ENCODE measurements around the gene EFEMP2. TPM values are rescaled to one million over a fixed set of nuclear protein-coding genes. Genes with fewer than 3 reads are reported as not detected.

Gene EFEMP2
- polyA plus RNA-seq, 1 donor (not counting 4 experiments of a cell fraction or from before 2014, with no cell fraction given): 4.8 TPM

DNA sequence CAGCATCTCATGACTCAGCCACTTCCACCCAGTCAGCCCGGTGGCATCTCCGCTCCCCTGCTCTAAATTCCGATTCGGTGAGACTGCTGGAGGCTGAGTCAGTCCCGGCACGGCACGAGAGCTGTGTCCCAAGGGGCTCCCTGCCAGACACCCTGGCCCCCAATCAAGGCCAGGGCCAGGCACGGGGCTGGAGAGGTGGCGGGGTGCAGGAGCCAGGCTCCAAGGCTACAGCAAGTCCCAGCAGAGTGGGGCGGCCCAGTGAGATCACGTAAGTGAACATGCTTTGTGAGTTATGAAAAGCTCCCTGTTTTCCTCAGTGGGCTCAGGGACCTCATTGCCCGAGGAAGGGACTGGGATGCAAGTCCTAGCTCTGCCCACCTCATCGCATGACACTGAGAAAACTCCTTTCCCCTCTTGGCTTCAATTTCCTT is 43.2 kb upstream of the EFEMP2 start:
- FAIRE-seq: no peak
- H4K20me1 ChIP-seq (ENCODE audit: control insufficient read depth, extremely low read depth, insufficient read depth, low read length): no peaks in the 10 kb centered on the region
- peak; percentile 95 for DNase-seq (ENCODE audit: low read depth, low spot score)
- TF ChIP-seq EZH2 (IDR thresholded peaks at IDR 0.05; ENCODE audit: low read length): no peak
- TF ChIP-seq, protein P1, sequence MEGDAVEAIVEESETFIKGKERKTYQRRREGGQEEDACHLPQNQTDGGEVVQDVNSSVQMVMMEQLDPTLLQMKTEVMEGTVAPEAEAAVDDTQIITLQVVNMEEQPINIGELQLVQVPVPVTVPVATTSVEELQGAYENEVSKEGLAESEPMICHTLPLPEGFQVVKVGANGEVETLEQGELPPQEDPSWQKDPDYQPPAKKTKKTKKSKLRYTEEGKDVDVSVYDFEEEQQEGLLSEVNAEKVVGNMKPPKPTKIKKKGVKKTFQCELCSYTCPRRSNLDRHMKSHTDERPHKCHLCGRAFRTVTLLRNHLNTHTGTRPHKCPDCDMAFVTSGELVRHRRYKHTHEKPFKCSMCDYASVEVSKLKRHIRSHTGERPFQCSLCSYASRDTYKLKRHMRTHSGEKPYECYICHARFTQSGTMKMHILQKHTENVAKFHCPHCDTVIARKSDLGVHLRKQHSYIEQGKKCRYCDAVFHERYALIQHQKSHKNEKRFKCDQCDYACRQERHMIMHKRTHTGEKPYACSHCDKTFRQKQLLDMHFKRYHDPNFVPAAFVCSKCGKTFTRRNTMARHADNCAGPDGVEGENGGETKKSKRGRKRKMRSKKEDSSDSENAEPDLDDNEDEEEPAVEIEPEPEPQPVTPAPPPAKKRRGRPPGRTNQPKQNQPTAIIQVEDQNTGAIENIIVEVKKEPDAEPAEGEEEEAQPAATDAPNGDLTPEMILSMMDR (optimal IDR thresholded peaks at IDR 0.05 in 1 of 3, IDR thresholded peaks at IDR 0.05 in 1 of 3, conservative IDR thresholded peaks at IDR 0.05 in 1 of 3; ENCODE audit: extremely low read depth in 1 of 3, insufficient read depth in 2 of 3, low read length in 3 of 3): no peak
- peak overlapping the region; percentile 91 for H3K9ac ChIP-seq (ENCODE audit: control insufficient read depth, extremely low read depth, insufficient read depth, low read length)
- peak overlapping the region; percentile 19 to 66 (median 26) for H3K4me3 ChIP-seq (ENCODE audit: control insufficient read depth in 2 of 3, extremely low read depth in 1 of 3, insufficient read depth in 2 of 3, low read depth in 1 of 3, low read length in 3 of 3)
- peak overlapping the region; percentile 95 for H3K27ac ChIP-seq (ENCODE audit: control insufficient read depth, insufficient read depth, low read length)
- H3K36me3 ChIP-seq (ENCODE audit: control insufficient read depth in 2 of 2, extremely low read depth in 1 of 2, insufficient read depth in 2 of 2, low read length in 2 of 2): peaks cover 4% of the 10 kb centered on the region in 2 experiments
- dilution Hi-C loops (cut with MboI; ENCODE audit: extremely low pct_ligation_motif_present, low sequenced_read_pairs): no loop called here
- no peaks in the 10 kb centered on the region for H3K9me3 ChIP-seq (ENCODE audit: control insufficient read depth, low read depth, low read length)
- H3K27me3 ChIP-seq (ENCODE audit: control insufficient read depth, extremely low read depth, insufficient read depth, low read length): no peaks in the 10 kb centered on the region
- peaks cover 43% of the 10 kb centered on the region for H3K79me2 ChIP-seq (ENCODE audit: control insufficient read depth, insufficient read depth, low read length)
- H3K4me2 ChIP-seq (ENCODE audit: control insufficient read depth, extremely low read depth, insufficient read depth, low read depth, low read length): peak overlapping the region; percentile 73
- peaks cover 78% of the 10 kb centered on the region for H3K4me1 ChIP-seq (ENCODE audit: control insufficient read depth, extremely low read depth, insufficient read depth, low read length)
- no peak overlapping the region for H2AFZ ChIP-seq (ENCODE audit: control insufficient read depth, low read length)
- no peaks in the 10 kb centered on the region for H3K9me1 ChIP-seq (ENCODE audit: control insufficient read depth, extremely low read depth, insufficient read depth, low read length)

DNA sequence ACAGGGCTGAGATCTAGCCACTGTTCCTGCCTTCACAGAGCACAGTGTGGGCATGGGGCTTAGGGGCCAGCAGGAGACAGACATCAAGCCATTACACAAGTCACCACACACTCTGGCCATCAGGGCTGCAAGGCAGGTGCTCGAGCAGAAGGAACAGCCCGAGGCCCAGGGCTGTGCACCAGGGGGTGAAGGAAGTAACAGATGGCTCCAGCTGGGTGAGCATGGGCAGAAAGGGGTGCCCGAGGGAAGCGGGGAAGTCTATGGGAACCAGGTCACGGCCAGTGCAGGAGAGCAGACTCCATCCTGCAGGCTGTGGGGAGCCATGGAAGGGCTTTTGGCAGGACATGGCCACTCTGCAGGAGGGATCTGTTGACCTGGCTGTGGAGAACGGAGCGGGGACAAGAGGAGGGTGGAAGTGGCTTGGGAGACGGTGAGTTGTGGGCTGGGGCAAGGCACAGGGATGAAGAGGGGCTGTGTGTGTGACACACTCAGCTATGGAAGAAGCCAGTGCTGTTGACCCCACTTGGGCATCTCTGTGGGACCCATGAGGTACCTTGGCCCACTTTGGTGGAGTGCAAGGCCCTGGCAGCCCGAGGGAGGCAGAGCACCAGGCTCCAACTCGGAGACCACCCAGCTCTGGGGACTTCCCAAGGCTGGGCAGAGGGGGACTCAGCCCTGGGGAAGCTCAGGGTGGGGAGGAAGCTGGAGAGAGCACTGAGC is 42.7 kb upstream of the EFEMP2 start:
- H3K4me3 ChIP-seq (ENCODE audit: control insufficient read depth in 2 of 3, extremely low read depth in 1 of 3, insufficient read depth in 2 of 3, low read depth in 1 of 3, low read length in 3 of 3): peak overlapping the region in 1 of 3 experiments; percentile 34
- FAIRE-seq (peak; percentile 84), DNase-seq (ENCODE audit: low read depth, low spot score) (no peak)
- peak overlapping the region; percentile 95 for H3K27ac ChIP-seq (ENCODE audit: control insufficient read depth, insufficient read depth, low read length)
- peak overlapping the region; percentile 73 for H3K4me2 ChIP-seq (ENCODE audit: control insufficient read depth, extremely low read depth, insufficient read depth, low read depth, low read length)
- peak overlapping the region; percentile 91 for H3K9ac ChIP-seq (ENCODE audit: control insufficient read depth, extremely low read depth, insufficient read depth, low read length)
- H3K27me3 ChIP-seq (ENCODE audit: control insufficient read depth, extremely low read depth, insufficient read depth, low read length): no peaks in the 10 kb centered on the region
- TF ChIP-seq EZH2 (IDR thresholded peaks at IDR 0.05; ENCODE audit: low read length): no peak
- peaks cover 72% of the 10 kb centered on the region for H3K4me1 ChIP-seq (ENCODE audit: control insufficient read depth, extremely low read depth, insufficient read depth, low read length)
- H3K79me2 ChIP-seq (ENCODE audit: control insufficient read depth, insufficient read depth, low read length): peaks cover 37% of the 10 kb centered on the region
- peaks cover 0 to under 1% of the 10 kb centered on the region in 2 experiments for H3K36me3 ChIP-seq (ENCODE audit: control insufficient read depth in 2 of 2, extremely low read depth in 1 of 2, insufficient read depth in 2 of 2, low read length in 2 of 2)
- H3K9me1 ChIP-seq (ENCODE audit: control insufficient read depth, extremely low read depth, insufficient read depth, low read length): no peaks in the 10 kb centered on the region
- H4K20me1 ChIP-seq (ENCODE audit: control insufficient read depth, extremely low read depth, insufficient read depth, low read length): no peaks in the 10 kb centered on the region
- no peak overlapping the region for H2AFZ ChIP-seq (ENCODE audit: control insufficient read depth, low read length)
- dilution Hi-C loops (cut with MboI; ENCODE audit: extremely low pct_ligation_motif_present, low sequenced_read_pairs): no loop called here
- H3K9me3 ChIP-seq (ENCODE audit: control insufficient read depth, low read depth, low read length): no peaks in the 10 kb centered on the region

Measured in keratinocyte (primary cell).